WERI-Rb-1 (cell line): ENCODE results near the gene CCDC102A.

ENCODE experiments used
- DNase-seq: peaks from one replicate; pipeline ENCODE4 v3.0.0-alpha.2; 2020
- H3K27ac ChIP-seq: fragments of 250-450 bp; sonication (Bioruptor Pico); 2 replicates; pipeline ENCODE4 v1.5.1; 2020; ENCODE audit warnings: mild to moderate bottlenecking, moderate library complexity
- H3K27me3 ChIP-seq: fragments of 250-450 bp; sonication (Bioruptor Pico); 2 replicates; pipeline ENCODE4 v1.5.1; 2021; ENCODE audit warnings: mild to moderate bottlenecking, low read depth, moderate library complexity; ENCODE audit not compliant: insufficient read depth, severe bottlenecking
- H3K36me3 ChIP-seq: fragments of 250-450 bp; sonication (Bioruptor Pico); 2 replicates; pipeline ENCODE4 v1.5.1; 2020; ENCODE audit warnings: mild to moderate bottlenecking, moderate library complexity
- H3K4me3 ChIP-seq: 2 replicates; pipeline ENCODE4 v1.5.1; 2011; ENCODE audit warnings: low read depth, mild to moderate bottlenecking, control low read depth, low read length
- H3K9me3 ChIP-seq: fragments of 250-450 bp; sonication (Bioruptor Pico); 2 replicates; pipeline ENCODE4 v1.5.1; 2021; ENCODE audit warnings: mild to moderate bottlenecking, moderate library complexity; ENCODE audit not compliant: severe bottlenecking
- CTCF ChIP-seq: IDR thresholded peaks from 2 replicates; pipeline ENCODE4 v1.5.1; 2011; ENCODE audit warnings: low read depth, mild to moderate bottlenecking, control low read depth, inconsistent platforms, low read length

The CCDC102A gene

GRCh38 chr16:57562669-57563486, 26.5 kb upstream of the CCDC102A start:
- Histone ChIP-seq H3K27me3 (no peaks in the 10 kb centered on the region), H3K36me3 (no peaks in the 10 kb centered on the region), H3K9me3 (no peaks in the 10 kb centered on the region), H3K4me3 (no peak overlapping the region), H3K27ac (no peak overlapping the region)
- no peak for TF ChIP-seq CTCF
- DNase-seq: no peak

GRCh38 chr16:57562066-57562465, 25.7 kb upstream of the CCDC102A start:
- Histone ChIP-seq H3K27ac (no peak overlapping the region), H3K9me3 (no peaks in the 10 kb centered on the region), H3K4me3 (no peak overlapping the region), H3K36me3 (no peaks in the 10 kb centered on the region), H3K27me3 (no peaks in the 10 kb centered on the region)
- no peak for TF ChIP-seq CTCF
- no peak for DNase-seq

DNA sequence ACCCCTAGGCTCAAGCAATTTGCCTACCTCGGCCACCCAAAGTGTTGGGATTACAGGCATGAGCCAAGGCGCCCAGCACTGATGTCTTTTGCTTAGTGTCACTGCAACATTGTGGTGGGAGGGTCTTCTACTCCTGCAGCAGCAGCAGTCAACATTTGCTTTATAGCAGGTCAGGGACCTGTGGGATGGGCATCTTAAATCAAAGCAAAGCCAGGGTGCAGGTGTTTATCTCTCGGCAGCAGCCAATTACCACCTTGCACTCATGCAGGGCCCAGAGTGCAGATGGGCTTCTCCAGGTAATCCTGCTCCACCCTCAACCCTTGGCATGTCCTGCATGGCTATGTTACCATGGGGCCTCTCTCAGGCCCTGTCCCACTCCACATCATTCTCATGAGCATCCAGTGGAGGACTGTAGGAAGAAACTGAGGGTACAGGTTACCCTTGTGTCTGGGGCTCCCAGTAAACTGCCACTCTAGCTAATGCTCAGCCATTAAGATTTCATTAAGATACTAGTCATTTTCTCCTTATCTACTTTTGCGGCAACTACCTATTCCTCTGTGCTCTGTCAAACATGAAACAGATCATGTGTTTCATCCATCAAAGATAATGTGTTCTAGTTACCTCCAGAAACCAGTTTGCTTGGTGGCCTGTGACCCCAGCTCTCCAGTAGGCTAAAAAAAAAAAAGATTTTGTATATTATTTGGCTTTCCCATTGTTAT, 22.9 kb upstream of the CCDC102A start:
- no peaks in the 10 kb centered on the region for H3K9me3 ChIP-seq
- H3K27me3 ChIP-seq: no peaks in the 10 kb centered on the region
- no peak overlapping the region for H3K27ac ChIP-seq
- no peak for DNase-seq
- no peak for TF ChIP-seq CTCF
- H3K4me3 ChIP-seq: no peak overlapping the region
- H3K36me3 ChIP-seq: no peaks in the 10 kb centered on the region

DNA sequence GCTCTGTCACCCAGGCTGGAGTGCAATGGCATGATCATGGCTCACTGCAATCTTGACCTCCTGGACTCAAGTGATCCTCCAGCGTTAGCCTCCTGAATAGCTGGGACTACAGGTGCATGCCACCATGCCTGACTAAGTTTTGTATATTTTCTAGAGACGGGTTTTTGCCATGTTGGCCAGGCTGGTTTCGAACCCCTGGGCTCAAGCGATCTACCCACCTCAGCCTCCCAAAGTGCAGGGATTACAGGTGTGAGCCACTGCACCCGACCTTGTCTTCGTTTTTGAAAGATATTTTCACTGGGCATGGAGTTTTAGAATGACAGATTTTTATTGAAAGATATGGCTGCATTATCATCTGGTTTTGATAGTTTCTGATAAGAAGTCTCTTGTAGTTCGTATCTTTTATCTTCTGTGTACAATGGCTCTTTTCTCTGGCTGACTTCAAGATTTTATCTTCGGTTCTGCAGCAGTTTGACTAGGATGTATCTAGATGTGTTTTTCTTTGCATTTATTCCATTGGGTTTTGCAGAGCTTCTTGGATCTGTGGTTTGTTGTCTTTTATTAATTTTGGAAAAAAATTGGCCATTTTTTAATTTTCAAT, 20.7 kb upstream of the CCDC102A start:
- H3K36me3 ChIP-seq: no peaks in the 10 kb centered on the region
- no peaks in the 10 kb centered on the region for H3K9me3 ChIP-seq
- H3K4me3 ChIP-seq: no peak overlapping the region
- no peak for DNase-seq
- H3K27ac ChIP-seq: no peak overlapping the region
- no peaks in the 10 kb centered on the region for H3K27me3 ChIP-seq
- TF ChIP-seq CTCF: no peak

DNA sequence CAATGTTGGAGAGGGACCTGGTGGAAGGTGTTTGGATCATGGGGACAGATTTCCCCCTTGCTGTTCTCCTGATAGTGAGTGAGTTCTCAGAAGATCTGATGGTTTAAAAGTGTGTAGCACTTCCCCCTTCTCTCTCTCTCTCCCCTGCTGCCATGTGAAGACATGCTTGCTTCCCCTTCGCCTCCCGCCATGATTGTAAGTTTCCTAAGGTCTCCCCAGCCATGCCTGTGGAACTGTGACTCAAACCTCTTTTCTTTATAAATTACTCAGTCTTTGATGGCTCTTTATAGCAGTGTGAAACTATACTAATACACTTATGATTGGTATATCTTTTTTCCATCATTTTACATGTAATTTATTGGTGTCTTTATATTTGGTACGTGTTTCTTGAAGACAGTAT, 19.5 kb upstream of the CCDC102A start:
- TF ChIP-seq CTCF: no peak
- no peak for DNase-seq
- H3K27ac ChIP-seq: no peak overlapping the region
- H3K27me3 ChIP-seq: no peaks in the 10 kb centered on the region
- H3K36me3 ChIP-seq: no peaks in the 10 kb centered on the region
- no peaks in the 10 kb centered on the region for H3K9me3 ChIP-seq
- H3K4me3 ChIP-seq: no peak overlapping the region
